ENCODE results near the gene HOXB13.
"Not testable (repeated sequence)": the region's sequence is repeated elsewhere in the genome, so short reads cannot be mapped to it uniquely, and the experiment has no call there.

Gene HOXB13

GRCh38 chr17:48726114-48726915 lies 2.2 kb downstream of the HOXB13 start:
- no peak for DNase-seq (ENCODE audit: low spot score)

- DNase-seq (ENCODE audit: low spot score) = no peak
Measured at GRCh38 chr17:48725288-48726064, 3.1 kb downstream of the HOXB13 start.

GRCh38 chr17:48725004-48725287 lies 3.6 kb downstream of the HOXB13 start:
- no peak for DNase-seq (ENCODE audit: low spot score)

- DNase-seq (ENCODE audit: low spot score) = peak; percentile 87
Measured at GRCh38 chr17:48724251-48725003, 4.1 kb downstream of the HOXB13 start.

- DNase-seq (ENCODE audit: low spot score) = no peak
Measured at GRCh38 chr17:48723423-48724250, 4.9 kb downstream of the HOXB13 start.

GRCh38 chr17:48722915-48723422 lies 5.6 kb downstream of the HOXB13 start, which contains the start of gene PRAC2:
PRAC2 (plus strand) TSS chr17:48723185; CDS start chr17:48724411, 1,226 bp downstream.
- no peak for DNase-seq (ENCODE audit: low spot score)

GRCh38 chr17:48722201-48722907 lies 6.2 kb downstream of the HOXB13 start, which contains the start of gene PRAC1:
PRAC1 (minus strand) TSS chr17:48722518; CDS start chr17:48722392, 126 bp downstream.
- no peak for DNase-seq (ENCODE audit: low spot score)

- DNase-seq (ENCODE audit: low spot score) = no peak
Measured at GRCh38 chr17:48721009-48721402, 7.5 kb downstream of the HOXB13 start.

- DNase-seq (ENCODE audit: low spot score) = no peak
Measured at GRCh38 chr17:48720266-48721008, 8.1 kb downstream of the HOXB13 start.

GRCh38 chr17:48719642-48720265 lies 8.8 kb downstream of the HOXB13 start:
- DNase-seq (ENCODE audit: low spot score) = no peak

- DNase-seq (ENCODE audit: low spot score) = no peak
Measured at GRCh38 chr17:48718761-48719641, 9.5 kb downstream of the HOXB13 start.

- no peak for DNase-seq (ENCODE audit: low spot score)
Measured at GRCh38 chr17:48718227-48718760, 10.3 kb downstream of the HOXB13 start.

- no peak for DNase-seq (ENCODE audit: low spot score)
Measured at GRCh38 chr17:48717367-48718226, 11.0 kb downstream of the HOXB13 start.

- not testable (repeated sequence) for DNase-seq (ENCODE audit: low spot score)
Measured at GRCh38 chr17:48716549-48716948, 12.0 kb downstream of the HOXB13 start.

- DNase-seq (ENCODE audit: low spot score) = no peak
Measured at GRCh38 chr17:48715496-48716399, 12.8 kb downstream of the HOXB13 start.

- DNase-seq (ENCODE audit: low spot score) = no peak
Measured at GRCh38 chr17:48711128-48711527, 17.4 kb downstream of the HOXB13 start.

Measured in left forelimb (tissue), 1 donor.